Breast epithelium (tissue), 3 donors: Measurements from ENCODE around the gene DNMBP.

ENCODE experiments used
- POLR2A ChIP-seq: fragments of 450-650 bp; IDR thresholded peaks from one replicate; pipeline ENCODE4 v1.6.1; 2016; ENCODE audit warnings: antibody characterized with exemption, mild to moderate bottlenecking, moderate library complexity
- TF ChIP-seq, protein P1 (sequence below), 3 donors: fragments of 450-650 bp; IDR thresholded peaks; one replicate each; pipeline ENCODE4 v1.5.1; 2016 to 2017; ENCODE audit warnings: antibody characterized with exemption in 3 of 3, mild to moderate bottlenecking in 3 of 3, moderate library complexity in 3 of 3

DNA sequence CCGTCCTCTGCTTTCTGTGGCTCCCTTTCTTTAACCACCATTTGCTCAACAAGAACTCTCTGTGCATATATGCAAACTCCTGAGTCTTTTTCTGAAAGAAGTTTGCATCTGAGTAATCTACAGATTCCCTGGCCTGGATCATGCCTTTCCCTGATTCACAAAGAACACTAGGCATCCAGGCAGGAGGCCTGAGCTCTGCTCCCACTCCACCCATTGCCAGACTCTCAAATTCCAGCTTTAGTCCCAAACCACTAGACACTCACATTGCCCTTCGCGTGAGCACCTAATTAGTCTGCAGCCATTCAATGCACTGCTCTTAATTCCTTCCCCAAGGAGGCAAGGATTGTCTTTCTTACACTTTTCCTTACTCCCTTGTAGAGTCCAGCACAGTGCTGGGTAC is 166.4 kb downstream of the DNMBP start:
- TF ChIP-seq, protein P1, sequence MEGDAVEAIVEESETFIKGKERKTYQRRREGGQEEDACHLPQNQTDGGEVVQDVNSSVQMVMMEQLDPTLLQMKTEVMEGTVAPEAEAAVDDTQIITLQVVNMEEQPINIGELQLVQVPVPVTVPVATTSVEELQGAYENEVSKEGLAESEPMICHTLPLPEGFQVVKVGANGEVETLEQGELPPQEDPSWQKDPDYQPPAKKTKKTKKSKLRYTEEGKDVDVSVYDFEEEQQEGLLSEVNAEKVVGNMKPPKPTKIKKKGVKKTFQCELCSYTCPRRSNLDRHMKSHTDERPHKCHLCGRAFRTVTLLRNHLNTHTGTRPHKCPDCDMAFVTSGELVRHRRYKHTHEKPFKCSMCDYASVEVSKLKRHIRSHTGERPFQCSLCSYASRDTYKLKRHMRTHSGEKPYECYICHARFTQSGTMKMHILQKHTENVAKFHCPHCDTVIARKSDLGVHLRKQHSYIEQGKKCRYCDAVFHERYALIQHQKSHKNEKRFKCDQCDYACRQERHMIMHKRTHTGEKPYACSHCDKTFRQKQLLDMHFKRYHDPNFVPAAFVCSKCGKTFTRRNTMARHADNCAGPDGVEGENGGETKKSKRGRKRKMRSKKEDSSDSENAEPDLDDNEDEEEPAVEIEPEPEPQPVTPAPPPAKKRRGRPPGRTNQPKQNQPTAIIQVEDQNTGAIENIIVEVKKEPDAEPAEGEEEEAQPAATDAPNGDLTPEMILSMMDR (IDR thresholded peaks at IDR 0.05): no peak
- TF ChIP-seq POLR2A: no peak
